ENCODE results near the gene RSRC1. TPM values are rescaled to one million over a fixed set of nuclear protein-coding genes. Genes with fewer than 3 reads are reported as not detected.

The RSRC1 gene
- total RNA-seq, 2 experiments from 2014 or later = 76.3 to 78.1 TPM

GRCh38 chr3:158520433-158520832 is 410.5 kb downstream of the RSRC1 start:
- Histone ChIP-seq H3K79me2 (ENCODE audit: insufficient read depth, low read depth, low read length) (no peaks in the 10 kb centered on the region), H3K4me2 (ENCODE audit: low read length) (no peak overlapping the region), H3K4me1 (ENCODE audit: insufficient read depth, low read length, poor library complexity, severe bottlenecking) (no peaks in the 10 kb centered on the region), H3K4me3 (ENCODE audit: low read depth, low read length, poor library complexity, severe bottlenecking) (no peak overlapping the region), H4K20me1 (ENCODE audit: insufficient read depth, low read length) (no peaks in the 10 kb centered on the region), H3K27ac (ENCODE audit: low read depth, low read length, poor library complexity, severe bottlenecking) (no peak overlapping the region), H3K9me3 (ENCODE audit: low read length) (no peaks in the 10 kb centered on the region), H3K9me2 (ENCODE audit: insufficient read depth, low read length) (no peaks in the 10 kb centered on the region), H2AFZ (ENCODE audit: low read length) (no peak overlapping the region), H3K36me3 (ENCODE audit: insufficient read depth, low read length) (no peaks in the 10 kb centered on the region)
- intact Hi-C loops (cut with micrococcal nuclease; ENCODE audit: unreplicated experiment) = no loop called here
- BruUV-seq (replicated peaks) = no TSS peak
- TF ChIP-seq, protein P1, sequence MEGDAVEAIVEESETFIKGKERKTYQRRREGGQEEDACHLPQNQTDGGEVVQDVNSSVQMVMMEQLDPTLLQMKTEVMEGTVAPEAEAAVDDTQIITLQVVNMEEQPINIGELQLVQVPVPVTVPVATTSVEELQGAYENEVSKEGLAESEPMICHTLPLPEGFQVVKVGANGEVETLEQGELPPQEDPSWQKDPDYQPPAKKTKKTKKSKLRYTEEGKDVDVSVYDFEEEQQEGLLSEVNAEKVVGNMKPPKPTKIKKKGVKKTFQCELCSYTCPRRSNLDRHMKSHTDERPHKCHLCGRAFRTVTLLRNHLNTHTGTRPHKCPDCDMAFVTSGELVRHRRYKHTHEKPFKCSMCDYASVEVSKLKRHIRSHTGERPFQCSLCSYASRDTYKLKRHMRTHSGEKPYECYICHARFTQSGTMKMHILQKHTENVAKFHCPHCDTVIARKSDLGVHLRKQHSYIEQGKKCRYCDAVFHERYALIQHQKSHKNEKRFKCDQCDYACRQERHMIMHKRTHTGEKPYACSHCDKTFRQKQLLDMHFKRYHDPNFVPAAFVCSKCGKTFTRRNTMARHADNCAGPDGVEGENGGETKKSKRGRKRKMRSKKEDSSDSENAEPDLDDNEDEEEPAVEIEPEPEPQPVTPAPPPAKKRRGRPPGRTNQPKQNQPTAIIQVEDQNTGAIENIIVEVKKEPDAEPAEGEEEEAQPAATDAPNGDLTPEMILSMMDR (conservative IDR thresholded peaks at IDR 0.05; ENCODE audit: low read length) = no peak
- CTCF ChIA-PET (ENCODE audit: unreplicated experiment) = no interaction called here
- POLR2A ChIA-PET = no interaction called here
- DNase-seq (ENCODE audit: low spot score) = no peak

DNA sequence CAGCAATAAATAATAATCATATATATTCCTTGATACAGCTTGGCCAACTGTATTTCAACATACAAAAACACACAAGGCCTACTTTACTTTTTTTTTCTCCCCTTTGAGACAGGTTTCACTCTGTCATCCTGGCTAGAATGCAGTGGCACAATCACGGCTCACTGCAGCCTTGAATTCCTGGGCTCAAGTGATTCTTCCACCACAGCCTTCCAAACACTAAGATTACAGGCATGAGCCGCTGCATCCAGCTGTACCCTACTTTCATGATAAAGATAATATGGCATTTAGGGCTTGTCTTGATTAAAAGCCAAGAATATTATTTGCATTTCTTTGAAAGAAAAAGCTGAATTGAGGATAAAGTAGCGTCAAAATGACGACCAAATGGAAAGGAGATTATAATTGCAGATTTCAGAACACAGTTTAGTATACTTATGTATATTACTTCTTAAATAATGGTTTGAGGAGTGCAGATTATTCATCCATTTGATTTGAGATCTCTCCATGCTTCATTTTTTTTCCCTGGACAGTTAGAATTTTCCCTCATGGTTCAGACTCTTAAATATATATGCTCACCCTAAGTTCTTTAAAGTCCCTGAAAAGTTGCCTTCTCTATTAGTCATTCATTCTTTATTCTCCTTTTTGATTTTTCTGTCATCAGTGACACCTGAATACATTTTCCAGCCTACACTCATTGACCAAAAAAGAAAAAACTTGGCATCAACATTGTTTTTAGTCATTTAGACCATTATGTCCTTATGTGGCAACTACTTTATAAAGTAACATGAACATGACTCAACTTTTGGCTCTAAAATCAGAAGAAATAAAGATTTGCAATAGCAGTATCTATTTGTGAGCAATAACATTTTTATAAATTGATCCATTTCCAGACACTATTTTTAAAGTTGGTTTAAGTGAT is 412.6 kb downstream of the RSRC1 start:
- intact Hi-C loops (cut with micrococcal nuclease; ENCODE audit: unreplicated experiment) = no loop called here
- no peaks in the 10 kb centered on the region for H4K20me1 ChIP-seq (ENCODE audit: insufficient read depth, low read length)
- H3K36me3 ChIP-seq (ENCODE audit: insufficient read depth, low read length) = no peaks in the 10 kb centered on the region
- TF ChIP-seq EZH2phosphoT487 (IDR thresholded peaks at IDR 0.05; ENCODE audit: borderline replicate concordance, low read depth, low read length) = no peak
- TF ChIP-seq, protein P1 (conservative IDR thresholded peaks at IDR 0.05; ENCODE audit: low read length) = no peak
- CTCF ChIA-PET (ENCODE audit: unreplicated experiment) = no interaction called here
- no peaks in the 10 kb centered on the region for H3K9me2 ChIP-seq (ENCODE audit: insufficient read depth, low read length)
- no peak overlapping the region for H2AFZ ChIP-seq (ENCODE audit: low read length)
- H3K79me2 ChIP-seq (ENCODE audit: insufficient read depth, low read depth, low read length) = no peaks in the 10 kb centered on the region
- no peaks in the 10 kb centered on the region for H3K9me3 ChIP-seq (ENCODE audit: low read length)
- H3K4me3 ChIP-seq (ENCODE audit: low read depth, low read length, poor library complexity, severe bottlenecking) = no peak overlapping the region
- H3K4me1 ChIP-seq (ENCODE audit: insufficient read depth, low read length, poor library complexity, severe bottlenecking) = no peaks in the 10 kb centered on the region
- no peak overlapping the region for H3K4me2 ChIP-seq (ENCODE audit: low read length)
- POLR2A ChIA-PET = interaction anchor here (0.6 kb wide), 1 partner anchor 88 kb away, joined by 3 read pairs; no protein-coding TSS in a partner anchor
- no TSS peak for BruUV-seq (replicated peaks)
- no peak overlapping the region for H3K27ac ChIP-seq (ENCODE audit: low read depth, low read length, poor library complexity, severe bottlenecking)
- no peak for DNase-seq (ENCODE audit: low spot score)

- Histone ChIP-seq H2AFZ (ENCODE audit: low read length) (no peak overlapping the region), H3K4me3 (ENCODE audit: low read depth, low read length, poor library complexity, severe bottlenecking) (no peak overlapping the region), H3K4me1 (ENCODE audit: insufficient read depth, low read length, poor library complexity, severe bottlenecking) (no peaks in the 10 kb centered on the region), H3K36me3 (ENCODE audit: insufficient read depth, low read length) (no peaks in the 10 kb centered on the region), H3K79me2 (ENCODE audit: insufficient read depth, low read depth, low read length) (no peaks in the 10 kb centered on the region), H3K4me2 (ENCODE audit: low read length) (no peak overlapping the region), H3K27ac (ENCODE audit: low read depth, low read length, poor library complexity, severe bottlenecking) (no peak overlapping the region), H3K9me3 (ENCODE audit: low read length) (no peaks in the 10 kb centered on the region), H3K9me2 (ENCODE audit: insufficient read depth, low read length) (no peaks in the 10 kb centered on the region), H4K20me1 (ENCODE audit: insufficient read depth, low read length) (no peaks in the 10 kb centered on the region)
- TF ChIP-seq, protein P1 (conservative IDR thresholded peaks at IDR 0.05; ENCODE audit: low read length) = no peak
- no peak for TF ChIP-seq EZH2phosphoT487 (IDR thresholded peaks at IDR 0.05; ENCODE audit: borderline replicate concordance, low read depth, low read length)
- DNase-seq (ENCODE audit: low spot score) = no peak
- intact Hi-C loops (cut with micrococcal nuclease; ENCODE audit: unreplicated experiment) = no loop called here
- ChIA-PET POLR2A (no interaction called here), CTCF (ENCODE audit: unreplicated experiment) (no interaction called here)
- no TSS peak for BruUV-seq (replicated peaks)
Measured at GRCh38 chr3:158528076-158528674, 418.3 kb downstream of the RSRC1 start.
